Ovary (tissue), 9 donors: Measurements from ENCODE around the gene TCF12. TPM values are rescaled to one million over a fixed set of nuclear protein-coding genes. Genes with fewer than 3 reads are reported as not detected.

Experiments used
- DNase-seq, 5 donors: peaks; one replicate each; pipeline ENCODE4 v3.0.0-alpha.2; 2019 to 2020
- H3K27ac ChIP-seq, 2 donors: fragments of 200-600 bp; one replicate each; pipeline versions ENCODE4 v1.5.1 to v1.8.0; 2019 to 2022
- H3K27me3 ChIP-seq: fragments of 200-600 bp; one replicate; pipeline ENCODE4 v1.8.0; 2022
- H3K36me3 ChIP-seq: fragments of 200-600 bp; sonication (generic); one replicate; pipeline ENCODE4 v1.5.1; 2019
- H3K4me1 ChIP-seq: one replicate; pipeline ENCODE4 v1.8.1; 2013; ENCODE audit warnings: mild to moderate bottlenecking, moderate library complexity; ENCODE audit not compliant: insufficient read depth
- H3K4me3 ChIP-seq: fragments of 200-600 bp; sonication (generic); one replicate; pipeline ENCODE4 v1.5.1; 2017
- H3K9me3 ChIP-seq, 2 donors: fragments of 200-600 bp in 1 of 2; sonication (generic) in 1 of 2; one replicate each; pipeline versions ENCODE4 v1.5.1 to v1.8.1; 2013 to 2019; ENCODE audit warnings: mild to moderate bottlenecking in 1 of 2, moderate library complexity in 1 of 2
- CTCF ChIP-seq, 3 donors: fragments of 450-650 bp in 2 of 3; fragments of 200-600 bp in 1 of 3; IDR thresholded peaks; one replicate each; pipeline versions ENCODE4 v1.5.1 to v1.8.0; 2016 to 2022; ENCODE audit warnings: antibody characterized with exemption in 3 of 3, mild to moderate bottlenecking in 1 of 3
- EP300 ChIP-seq: sonication (generic); formaldehyde crosslinking; IDR thresholded peaks from one replicate; pipeline ENCODE4 v1.6.1; 2017; ENCODE audit warnings: antibody characterized with exemption
- POLR2A ChIP-seq: fragments of 450-650 bp; IDR thresholded peaks from one replicate; pipeline ENCODE4 v1.6.1; 2017; ENCODE audit warnings: antibody characterized with exemption, mild to moderate bottlenecking, moderate library complexity
- whole genome bisulfite sequencing, 3 donors: extraction: QIAGEN DNeasy Blood & Tissue Kit in 1 of 3; methylation state at CpG; one replicate each; pipeline versions ENCODE4 v1.1.5 to v1.1.7; 2013 to 2017; 5-methylcytosine and 5-hydroxymethylcytosine counted together
- intact Hi-C, 4 donors: fragments of 100-400 bp; cut with DNase I; formaldehyde crosslinking; loops; one replicate each; pipeline versions ENCODE4 v1.11.0 to v1.15.1; 2022 to 2023
- polyA plus RNA-seq, 2 donors: library from polyadenylated mRNA; stranded (reverse); fragments of 200-250 nt in 1 of 2; fragments of 350-450 nt in 1 of 2; fragmentation: Illumina TruSeq in 1 of 2; extraction: RNeasy Lipid Tissue Mini Kit (QIAGEN cat#74804) in 1 of 2; gene quantifications; one replicate each; pipeline ENCODE4 v1.2.3, GENCODE V29; 2013 to 2014
- total RNA-seq, 7 donors: library from RNA; depleted of rRNA in 2 of 7; stranded (reverse); fragments of >200 nt in 2 of 7; fragmentation: NEBNext Ultra II Directional in 3 of 7; extraction: Animal tissue kit (Norgen Biotek cat#: 25700) in 3 of 7; gene quantifications; one replicate each; pipeline versions ENCODE4 v1.1.0 to v1.2.4, GENCODE V29; 2016 to 2023
- donor health status: DM: no; HTN: no; CAD: no; lungs with moderate emphysema.
- donor health status: DM: no; HTN: no; CAD: no.
- donor health status: Bipolar disorder and iron deficiency.
- donor health status: DM: yes; HTN: yes; CAD: no.
- donor health status: DM: no; HTN: no; CAD: no.
- donor health status: DM: yes; HTN: yes; CAD: no.

TCF12 gene
- total and polyA plus RNA-seq, 9 donors, result 28.6 to 150 (median 116) TPM

GRCh38 chr15:57183041-57183440 lies 264.6 kb downstream of the TCF12 start:
- Histone ChIP-seq H3K27ac (no peak overlapping the region), H3K36me3 (no peaks in the 10 kb centered on the region), H3K27me3 (no peaks in the 10 kb centered on the region), H3K4me3 (no peak overlapping the region), H3K4me1 (no peaks in the 10 kb centered on the region), H3K9me3 (no peaks in the 10 kb centered on the region)
- 98 to 100% (median 99%) methylated on average over 1 of the region's 1 CpG for WGBS, 3 donors
- no peak for TF ChIP-seq POLR2A
- TF ChIP-seq EP300, result no peak
- intact Hi-C loops, result no loop called here
- DNase-seq, result no peak

- intact Hi-C loops, result no loop called here
- WGBS, 3 donors, result 50 to 60% (median 51%) methylated on average over 5 of the region's 5 CpGs
- no peak overlapping the region for H3K27ac ChIP-seq
- TF ChIP-seq POLR2A, result no peak
- no peak for TF ChIP-seq EP300
- TF ChIP-seq CTCF (IDR thresholded peaks at IDR 0.05), result no peak
- H3K4me3 ChIP-seq, result no peak overlapping the region
- H3K36me3 ChIP-seq, result no peaks in the 10 kb centered on the region
- DNase-seq, result no peak
- no peaks in the 10 kb centered on the region for H3K9me3 ChIP-seq
- H3K4me1 ChIP-seq, result no peaks in the 10 kb centered on the region
- no peaks in the 10 kb centered on the region for H3K27me3 ChIP-seq
These were observed 265.3 kb downstream of the TCF12 start for GRCh38 chr15:57183614-57184344.

DNA sequence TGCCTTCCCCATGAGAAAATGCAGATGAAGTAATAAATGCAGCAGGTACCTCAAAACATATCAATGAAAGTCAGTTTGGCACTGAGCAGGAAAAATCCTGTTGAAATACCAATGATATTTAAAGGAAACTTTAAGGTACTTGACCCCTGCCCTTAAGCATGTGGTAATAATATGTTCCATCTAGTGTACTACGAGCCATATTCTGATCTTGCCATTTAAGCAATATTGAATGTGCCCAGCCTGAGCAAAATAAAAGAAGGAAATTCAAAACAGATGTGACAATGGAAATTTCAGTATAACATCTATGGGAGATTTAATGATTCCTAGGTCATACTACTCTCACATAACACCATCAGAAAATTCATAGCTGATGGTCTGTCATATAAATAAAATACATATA lies 266.1 kb downstream of the TCF12 start:
- intact Hi-C loops, result no loop called here
- DNase-seq, result no peak
- no peaks in the 10 kb centered on the region for H3K9me3 ChIP-seq
- H3K27me3 ChIP-seq, result no peaks in the 10 kb centered on the region
- no peak overlapping the region for H3K27ac ChIP-seq
- 90 to 95% (median 90%) methylated on average over 1 of the region's 1 CpG for WGBS, 3 donors
- no peaks in the 10 kb centered on the region for H3K36me3 ChIP-seq
- no peaks in the 10 kb centered on the region for H3K4me1 ChIP-seq
- TF ChIP-seq CTCF (IDR thresholded peaks at IDR 0.05), result no peak
- TF ChIP-seq POLR2A, result no peak
- no peak for TF ChIP-seq EP300
- H3K4me3 ChIP-seq, result no peak overlapping the region

DNA sequence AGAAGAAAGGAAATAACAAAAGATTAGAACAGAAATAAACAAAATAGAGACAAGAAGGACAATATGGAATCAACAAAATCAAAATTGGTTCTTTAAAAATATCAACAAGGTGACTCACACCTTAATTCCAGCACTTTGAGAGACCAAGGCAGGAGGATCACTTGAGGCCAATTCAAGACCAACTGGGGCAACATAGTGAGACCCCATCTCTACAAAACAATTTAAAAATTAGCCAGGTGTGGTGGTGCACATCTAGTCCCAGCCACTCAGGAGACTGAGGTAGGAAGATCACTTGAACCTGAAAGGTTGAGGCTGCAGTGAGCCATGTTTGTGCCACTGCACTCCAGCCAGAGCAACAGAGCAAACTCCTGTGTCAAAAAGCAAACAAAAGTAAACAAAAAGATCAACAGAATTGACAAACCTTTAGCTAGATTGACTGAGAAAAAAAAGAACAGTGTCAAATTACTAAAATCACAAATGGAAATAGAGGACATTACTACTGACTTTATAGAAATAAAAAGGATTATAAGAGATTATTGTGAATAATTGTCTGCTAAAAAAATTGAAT lies 267.1 kb downstream of the TCF12 start:
- Histone ChIP-seq H3K27me3 (no peaks in the 10 kb centered on the region), H3K9me3 (no peaks in the 10 kb centered on the region), H3K27ac (no peak overlapping the region), H3K4me1 (no peaks in the 10 kb centered on the region), H3K4me3 (no peak overlapping the region), H3K36me3 (no peaks in the 10 kb centered on the region)
- DNase-seq, result no peak
- intact Hi-C loops, result no loop called here
- TF ChIP-seq CTCF (IDR thresholded peaks at IDR 0.05), result no peak

- TF ChIP-seq EP300 (no peak), POLR2A (no peak), CTCF (IDR thresholded peaks at IDR 0.05) (no peak)
- WGBS, 3 donors, result 85 to 100% (median 97%) methylated on average over 1 of the region's 1 CpG
- no peaks in the 10 kb centered on the region for H3K27me3 ChIP-seq
- DNase-seq, result no peak
- H3K4me3 ChIP-seq, result no peak overlapping the region
- H3K27ac ChIP-seq, result no peak overlapping the region
- H3K4me1 ChIP-seq, result no peaks in the 10 kb centered on the region
- intact Hi-C loops, result no loop called here
- no peaks in the 10 kb centered on the region for H3K36me3 ChIP-seq
- H3K9me3 ChIP-seq, result no peaks in the 10 kb centered on the region
These were observed 271.0 kb downstream of the TCF12 start for GRCh38 chr15:57189466-57189865.
